T47D (cell line): Measurements from ENCODE around the gene CARM1.

ENCODE experiments used
- DNase-seq, 2 experiments: peaks; one replicate each; pipeline versions ENCODE4 v3.0.0 to v3.0.0-alpha.2; 2011 to 2012; ENCODE audit warnings: low read depth in 1 of 2, low spot score in 1 of 2
- JUND ChIP-seq: IDR thresholded peaks from 2 replicates; pipeline ENCODE4 v1.6.1; 2012; ENCODE audit warnings: low read depth
- in situ Hi-C: cut with HindIII; loops from 2 replicates; pipeline ENCODE4 v1.10.0; 2016; ENCODE audit warnings: low sequenced_read_pairs, low pct_unique_long_range_greater_than_20kb

Gene CARM1

DNA sequence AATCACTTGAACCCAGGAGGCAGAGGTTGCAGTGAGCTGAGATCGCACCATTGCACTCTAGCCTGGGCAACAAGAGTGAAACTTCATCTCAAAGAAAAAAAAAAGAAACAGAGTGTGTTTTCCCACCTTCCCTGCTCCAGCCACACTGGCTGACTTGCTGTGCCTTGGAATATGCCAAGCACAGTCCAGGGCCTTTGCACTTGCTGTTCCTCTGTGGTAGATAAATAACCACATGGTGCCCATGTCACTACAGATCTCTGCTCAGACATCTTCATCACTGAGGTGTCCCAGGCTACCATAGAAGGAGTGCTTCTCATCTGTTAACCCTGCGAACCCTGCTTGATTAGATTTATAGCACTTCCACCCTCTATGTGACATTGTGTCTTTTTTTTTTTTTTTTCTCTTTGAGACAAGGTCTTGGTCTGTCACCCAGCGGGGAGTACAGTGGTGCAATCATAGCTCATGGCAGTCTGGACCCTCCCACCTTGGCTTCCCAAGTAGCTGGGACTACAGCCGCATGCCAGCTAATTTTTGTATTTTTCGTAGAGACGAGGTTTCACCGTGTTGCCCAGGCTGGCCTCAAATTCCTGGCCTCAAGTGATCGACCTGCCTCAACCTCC, 99.9 kb downstream of the CARM1 start:
- DNase-seq, result no peak
- no peak for TF ChIP-seq JUND
- in situ Hi-C loops, result no loop called here
